ENCODE results near the gene CUTA.

CUTA gene

GRCh38 chr6:33439956-33440648 is 22.2 kb upstream of the CUTA start:
- no peak for DNase-seq (ENCODE audit: low read depth)

DNA sequence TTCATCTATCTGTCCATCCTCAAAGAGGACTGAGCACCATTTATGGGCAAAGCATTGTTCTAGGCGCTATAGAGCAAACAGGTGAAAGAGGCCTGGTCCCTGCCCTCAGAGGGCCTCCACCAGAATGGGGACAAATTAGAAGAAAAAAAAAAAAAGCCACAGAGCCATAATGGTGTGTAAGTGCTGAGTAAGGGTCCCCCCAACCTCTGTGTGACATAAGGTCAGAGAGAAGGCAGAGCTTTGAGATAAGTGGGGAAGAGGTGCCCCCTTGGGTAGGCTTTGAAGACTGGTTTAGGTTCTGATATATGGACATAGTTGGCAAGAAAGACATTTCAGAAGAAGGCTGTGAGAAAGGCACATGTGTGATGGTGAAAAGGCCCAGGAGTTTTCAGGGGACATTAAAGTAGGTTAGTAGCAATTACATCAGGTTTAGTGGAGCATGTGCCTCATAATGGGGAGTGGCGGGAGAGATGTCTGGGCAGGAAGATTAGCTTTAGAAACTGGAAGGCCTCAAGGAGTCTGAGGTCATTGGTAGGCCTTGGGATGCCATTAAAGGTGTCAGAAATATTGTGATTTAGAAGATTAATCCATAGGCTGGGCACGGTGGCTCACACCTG is 21.2 kb upstream of the CUTA start:
- no peak for DNase-seq (ENCODE audit: low read depth)

DNA sequence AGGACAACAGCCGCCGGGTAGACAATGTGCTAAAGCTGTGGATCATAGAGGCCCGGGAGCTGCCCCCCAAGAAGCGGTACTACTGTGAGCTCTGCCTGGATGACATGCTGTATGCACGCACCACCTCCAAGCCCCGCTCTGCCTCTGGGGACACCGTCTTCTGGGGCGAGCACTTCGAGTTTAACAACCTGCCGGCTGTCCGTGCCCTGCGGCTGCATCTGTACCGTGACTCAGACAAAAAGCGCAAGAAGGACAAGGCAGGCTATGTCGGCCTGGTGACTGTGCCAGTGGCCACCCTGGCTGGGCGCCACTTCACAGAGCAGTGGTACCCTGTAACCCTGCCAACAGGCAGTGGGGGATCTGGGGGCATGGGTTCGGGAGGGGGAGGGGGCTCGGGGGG is 19.8 kb upstream of the CUTA start:
- no peak for DNase-seq (ENCODE audit: low read depth)

- no peak for DNase-seq (ENCODE audit: low read depth)
These were observed 17.1 kb upstream of the CUTA start for GRCh38 chr6:33434961-33435360.

DNA sequence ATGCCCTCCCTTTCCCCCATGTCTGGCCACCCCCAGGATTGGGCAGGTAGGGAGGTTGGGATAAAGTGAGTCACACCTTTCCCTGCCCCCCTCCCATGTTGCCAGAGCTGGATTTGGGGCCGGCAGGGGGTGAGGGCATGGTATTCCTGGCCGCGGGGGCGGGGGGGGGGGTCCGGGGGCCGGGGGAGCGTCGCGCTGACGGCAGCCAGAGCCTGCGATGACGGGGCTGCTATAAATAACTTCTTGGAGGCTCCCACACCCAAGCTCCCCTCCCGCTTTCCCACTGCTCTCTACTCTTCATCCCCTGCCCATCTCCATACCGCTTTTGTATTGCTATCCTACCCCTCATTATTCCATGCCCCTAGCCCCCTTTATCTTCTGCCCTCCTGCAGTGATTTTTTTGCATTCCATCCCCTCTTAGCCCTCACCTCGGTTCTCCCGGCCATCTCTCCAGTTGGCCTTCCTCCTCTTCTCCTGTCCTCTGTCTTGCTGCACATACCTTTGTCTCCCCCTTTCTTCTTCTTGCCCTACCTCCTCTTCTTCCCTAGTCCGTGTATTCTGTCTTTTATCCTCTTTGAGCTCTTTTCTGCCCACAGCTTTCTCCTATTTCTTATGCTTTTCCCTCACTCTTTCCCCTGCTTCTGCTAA is 15.8 kb upstream of the CUTA start:
- no peak for DNase-seq (ENCODE audit: low read depth)

DNA sequence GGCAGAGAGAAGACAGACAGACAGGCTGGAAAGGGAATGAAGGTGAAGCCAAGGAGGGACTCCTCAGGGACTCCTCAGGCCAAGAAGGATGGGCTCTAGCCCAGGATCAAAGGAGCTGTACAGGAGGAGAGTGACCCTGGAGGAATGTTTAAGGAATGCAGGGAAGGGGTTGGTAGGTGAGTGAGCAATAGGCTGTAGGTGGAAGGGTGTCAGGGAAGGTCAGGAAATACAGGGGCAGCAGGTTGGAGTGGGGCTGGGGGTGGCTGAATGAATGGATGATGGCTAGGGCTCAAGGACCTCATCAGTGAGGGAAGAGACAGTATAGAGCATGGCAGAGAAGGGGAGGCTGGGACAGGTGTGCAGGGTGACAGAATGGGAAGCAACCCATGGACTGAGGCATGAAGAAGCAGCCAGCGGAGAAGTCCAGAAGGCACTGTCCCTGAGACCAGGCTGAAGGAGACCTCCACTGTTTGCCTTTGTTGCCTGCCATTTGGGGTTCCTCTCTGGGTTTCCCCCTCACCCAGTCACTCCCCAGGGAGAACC is 15.2 kb upstream of the CUTA start:
- DNase-seq (ENCODE audit: low read depth) = no peak

- DNase-seq (ENCODE audit: low read depth) = no peak
These were observed 14.6 kb upstream of the CUTA start for GRCh38 chr6:33432546-33432945.

- DNase-seq (ENCODE audit: low read depth) = no peak
These were observed 14.1 kb upstream of the CUTA start for GRCh38 chr6:33431880-33432541.

- no peak for DNase-seq (ENCODE audit: low read depth)
These were observed 13.3 kb upstream of the CUTA start for GRCh38 chr6:33430991-33431879.

DNA sequence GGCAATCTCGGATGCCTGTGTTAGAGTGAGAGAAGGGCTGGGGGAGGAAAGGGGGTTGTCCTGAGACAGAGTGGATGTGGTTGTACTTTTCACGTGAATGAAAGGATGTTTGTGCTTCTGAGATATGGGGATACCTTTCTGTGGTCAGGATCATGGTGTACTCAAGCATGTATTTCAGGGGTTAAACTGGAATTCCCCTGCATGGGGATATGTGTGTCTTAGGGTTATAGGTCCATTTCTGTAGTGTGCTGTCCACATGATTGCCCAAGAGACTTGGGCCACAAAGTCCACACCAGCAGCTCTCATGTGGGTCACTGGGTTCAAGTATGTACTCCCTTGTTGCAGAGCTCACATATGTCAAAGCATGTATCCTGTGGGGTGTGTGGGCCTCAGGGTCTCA is 12.4 kb upstream of the CUTA start:
- no peak for DNase-seq (ENCODE audit: low read depth)

DNA sequence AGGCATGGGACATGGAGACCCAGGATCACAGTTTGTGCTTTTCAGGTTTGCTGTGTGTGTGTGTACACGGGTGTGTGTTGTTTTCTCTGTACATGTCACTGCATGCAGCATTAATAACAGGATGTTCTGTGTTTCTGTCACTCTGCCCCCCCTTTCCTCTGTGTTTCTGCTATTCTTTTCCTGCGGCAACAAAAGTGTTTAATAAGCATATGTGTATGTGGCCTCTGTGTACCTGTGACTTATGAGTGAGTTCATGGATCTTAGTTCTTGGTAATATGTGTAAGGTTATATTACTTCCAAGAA is 11.8 kb upstream of the CUTA start:
- DNase-seq (ENCODE audit: low read depth) = no peak

GRCh38 chr6:33428966-33429749 is 11.3 kb upstream of the CUTA start:
- DNase-seq (ENCODE audit: low read depth) = no peak

DNA sequence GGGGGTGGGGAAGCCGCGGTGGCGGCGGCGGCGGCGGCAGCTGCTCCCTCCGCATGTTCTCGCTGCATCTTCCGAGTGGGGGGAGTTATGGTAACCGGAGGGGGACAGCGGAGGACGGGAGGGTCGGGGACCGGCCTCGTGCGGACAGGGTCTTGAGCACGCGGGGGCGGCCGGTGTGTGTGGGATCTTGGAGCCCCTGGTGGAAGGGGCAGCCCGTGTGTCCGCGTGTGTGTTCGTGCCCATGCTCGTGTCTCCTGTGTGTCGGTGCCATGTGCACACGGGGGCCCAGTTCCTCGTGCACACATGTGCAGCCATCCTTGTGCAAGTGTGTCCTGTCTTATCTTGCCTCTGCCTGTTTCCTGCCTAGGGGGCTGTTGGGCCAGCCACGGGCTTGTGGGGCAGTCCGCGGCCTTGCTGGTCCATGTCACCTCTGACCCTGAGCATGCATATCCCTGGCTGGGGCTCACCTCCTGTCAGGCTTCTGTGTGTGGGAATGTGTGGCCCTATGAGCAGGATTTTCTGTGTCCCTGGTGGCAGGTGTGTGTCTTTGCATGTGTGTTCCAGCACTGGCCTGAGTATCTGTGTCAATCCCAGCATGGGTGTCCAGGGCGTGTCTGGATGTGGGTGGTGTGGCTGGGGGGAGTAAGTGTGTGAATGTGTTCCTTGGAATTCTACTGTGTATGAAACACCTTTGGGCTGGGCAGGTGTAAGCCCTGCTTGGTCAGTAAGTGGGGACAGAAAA is 10.5 kb upstream of the CUTA start:
- DNase-seq (ENCODE audit: low read depth) = no peak

- no peak for DNase-seq (ENCODE audit: low read depth)
These were observed 9.8 kb upstream of the CUTA start for GRCh38 chr6:33427585-33428223.

DNA sequence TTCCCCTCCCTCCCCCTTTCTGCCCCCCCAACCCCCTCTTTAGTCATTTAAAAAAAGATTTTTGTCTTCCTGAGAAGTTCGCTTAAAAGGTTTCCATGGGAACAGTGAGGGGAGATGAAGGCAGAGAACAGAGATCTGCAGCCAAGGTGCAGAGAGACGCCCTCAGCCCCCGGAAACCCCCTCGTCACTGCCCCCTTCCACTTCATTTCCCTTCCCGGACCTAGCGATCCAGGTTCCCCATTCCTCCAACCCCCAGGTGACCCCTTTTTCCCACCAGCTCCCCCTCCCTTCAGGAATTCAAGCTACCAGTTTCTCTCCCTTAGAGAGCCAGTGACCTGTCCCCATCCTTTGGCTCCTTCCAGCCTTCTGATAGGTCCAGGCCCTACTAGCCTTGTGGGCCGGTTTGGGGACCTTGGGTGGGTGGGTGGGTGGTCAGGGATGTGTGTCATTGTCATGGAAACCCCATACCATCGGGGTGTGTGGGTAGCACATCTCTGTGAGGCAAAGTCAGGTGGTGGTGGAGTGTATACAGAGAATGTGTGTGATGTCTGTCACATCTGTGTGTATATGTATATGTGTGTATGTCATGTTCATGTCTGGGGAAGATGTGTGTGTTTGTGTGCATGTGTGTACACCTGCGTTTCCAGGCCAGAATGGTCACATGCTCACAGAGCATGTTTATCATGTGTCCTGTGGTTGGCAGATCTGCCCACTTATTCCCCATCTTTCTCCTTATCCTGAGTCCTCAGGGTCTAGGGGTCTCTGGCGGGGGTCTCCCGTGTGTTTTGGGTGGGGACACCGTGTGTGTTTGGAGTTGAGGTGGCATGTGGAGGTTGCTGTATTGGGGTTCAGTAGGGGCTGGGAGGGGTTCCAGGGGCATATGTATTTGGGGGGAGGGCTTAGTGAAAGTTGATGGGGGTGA is 8.9 kb upstream of the CUTA start:
- DNase-seq (ENCODE audit: low read depth) = no peak

DNA sequence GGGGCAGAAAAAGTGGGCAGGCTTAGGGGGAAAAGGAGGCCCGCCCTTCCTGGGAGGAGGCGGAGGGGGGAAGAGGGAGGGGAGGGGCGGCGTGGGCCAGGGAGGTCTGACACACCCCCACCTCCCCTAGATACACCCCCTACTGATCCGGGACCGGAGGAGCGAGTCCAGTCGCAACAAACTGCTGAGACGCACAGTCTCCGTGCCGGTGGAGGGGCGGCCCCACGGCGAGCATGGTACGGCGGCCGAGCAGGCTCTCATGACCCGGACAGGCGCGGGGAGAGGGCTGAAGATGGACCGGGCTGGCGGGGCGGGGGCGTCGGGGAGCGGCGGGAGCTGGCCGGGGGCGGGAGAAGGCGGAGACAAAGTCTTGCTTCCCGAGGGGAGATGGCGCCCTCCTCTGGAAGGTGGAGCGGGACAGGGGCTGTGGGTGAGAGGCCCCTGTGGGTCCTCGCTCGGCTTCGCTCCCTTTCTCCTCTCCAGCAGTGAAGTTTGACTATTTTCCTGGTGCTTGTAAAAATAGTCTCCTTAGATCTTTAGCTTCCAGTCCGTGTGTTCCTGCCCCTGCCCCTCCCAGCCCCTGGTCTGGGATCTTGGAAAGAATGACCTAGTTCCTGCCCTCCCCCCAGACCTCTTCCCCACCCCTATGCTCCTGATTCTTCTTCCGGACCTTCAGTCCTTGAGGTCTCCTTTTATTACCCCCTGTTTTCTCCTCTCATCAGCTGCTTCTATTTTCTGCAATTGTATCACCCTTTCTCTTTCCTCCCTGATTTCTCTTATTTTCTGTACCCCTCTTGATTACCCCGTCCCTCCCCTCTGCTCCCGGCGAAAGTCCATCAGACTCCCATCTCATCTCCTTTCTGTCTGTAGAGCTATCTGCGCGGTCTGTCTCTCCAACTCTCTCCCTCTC is 8.0 kb upstream of the CUTA start:
- DNase-seq (ENCODE audit: low read depth) = no peak

- DNase-seq (ENCODE audit: low read depth) = no peak
These were observed 7.2 kb upstream of the CUTA start for GRCh38 chr6:33424855-33425667.

Measured in HS-5 (cell line).